HepG2 (cell line): ENCODE data around the gene ZMYND8. TPM values are rescaled to one million over a fixed set of nuclear protein-coding genes. Genes with fewer than 3 reads are reported as not detected.

ENCODE experiments used
- ATAC-seq: fragments of 200-7000 bp; cut with Tn5 transposase; 3 replicates; pipeline ENCODE4 v1.9.1; 2020; ENCODE audit warnings: mild to moderate bottlenecking, moderate library complexity
- BruUV-seq: library from RNA; stranded (reverse); fragments of 400-500 nt; replicated peaks from 2 replicates; lab custom pipeline; 2021; lab: Mats Ljungman, UMichigan
- CTCF ChIA-PET: fragments of 300-600 bp; formaldehyde crosslinking; extraction: SDS; loops from one replicate; lab custom pipeline; 2021; ENCODE audit warnings: low total read pairs, inconsistent platforms, low intra/inter-chr PET ratio; lab: Yijun Ruan, JAX
- POLR2A ChIA-PET: fragments of 350-600 bp; sonication (Branson Sonifier 250); formaldehyde crosslinking; loops from one replicate; lab custom pipeline; 2020; ENCODE audit warnings: antibody characterized with exemption, inconsistent platforms; lab: Yijun Ruan, JAX
- DNase-seq: peaks from one replicate; pipeline ENCODE4 v3.0.0-alpha.2; 2015; ENCODE audit warnings: low spot score
- FAIRE-seq: peaks from 3 replicates; lab custom pipeline; 2011; peaks lifted over from hg19 to GRCh38; lab: Jason Lieb, UNC
- H2AFZ ChIP-seq: one replicate; pipeline ENCODE4 v1.6.1; 2011; ENCODE audit warnings: low read length, inconsistent platforms
- H3K27ac ChIP-seq: fragments of 300-600 bp; 3 replicates; pipeline ENCODE4 v1.8.0; 2011; ENCODE audit warnings: mixed run types, mild to moderate bottlenecking, mixed read lengths, low read length, inconsistent platforms; ENCODE audit not compliant: insufficient read depth; ENCODE audit errors: extremely low read length
- H3K27me3 ChIP-seq, 2 experiments: fragments of 200-600 bp in 1 of 2; 2 replicates in 1 of 2; 3 replicates in 1 of 2; pipeline versions ENCODE4 v1.6.0 to v1.8.0; 2011; ENCODE audit warnings: low read length in 2 of 2, mild to moderate bottlenecking in 2 of 2, moderate library complexity in 2 of 2, inconsistent platforms in 1 of 2; ENCODE audit not compliant: insufficient read depth in 2 of 2, control insufficient read depth in 1 of 2
- H3K36me3 ChIP-seq, 2 experiments: fragments of 200-600 bp in 1 of 2; replicated peaks in 1 of 2; 2 replicates in 1 of 2; 3 replicates in 1 of 2; pipeline versions ENCODE4 v1.5.1 to v1.8.0; 2011; ENCODE audit warnings: low read length in 2 of 2, inconsistent platforms in 1 of 2; ENCODE audit not compliant: insufficient read depth in 2 of 2, control insufficient read depth in 1 of 2
- H3K4me1 ChIP-seq: 2 replicates; pipeline ENCODE4 v1.5.1; 2012; ENCODE audit warnings: low read length, inconsistent platforms; ENCODE audit not compliant: insufficient read depth
- H3K4me2 ChIP-seq: 2 replicates; pipeline ENCODE4 v1.6.0; 2011; ENCODE audit warnings: low read depth, low read length, inconsistent platforms
- H3K4me3 ChIP-seq, 3 experiments: fragments of 200-600 bp in 1 of 3; sonication (generic), shearing (Covaris generic) in 1 of 3; replicated peaks in 1 of 3; 2 replicates each; pipeline ENCODE4 v1.5.1; 2011 to 2016; ENCODE audit warnings: low read length in 3 of 3, inconsistent platforms in 2 of 3, low read depth in 2 of 3, mild to moderate bottlenecking in 2 of 3, control low read depth in 1 of 3, mixed read lengths in 1 of 3; ENCODE audit not compliant: insufficient read depth in 1 of 3
- H3K79me2 ChIP-seq: one replicate; pipeline ENCODE4 v1.6.1; 2011; ENCODE audit warnings: low read length, inconsistent platforms; ENCODE audit not compliant: insufficient read depth
- H3K9ac ChIP-seq: 2 replicates; pipeline ENCODE4 v1.6.0; 2011; ENCODE audit warnings: mild to moderate bottlenecking, low read depth, low read length, inconsistent platforms; ENCODE audit not compliant: insufficient read depth
- H3K9me3 ChIP-seq: 2 replicates; pipeline ENCODE4 v1.5.1; 2012; ENCODE audit warnings: mild to moderate bottlenecking, low read length
- H4K20me1 ChIP-seq: 2 replicates; pipeline ENCODE4 v1.6.0; 2011; ENCODE audit warnings: inconsistent platforms, mild to moderate bottlenecking, low read length, moderate library complexity; ENCODE audit not compliant: insufficient read depth
- JUN ChIP-seq: sonication (generic); formaldehyde crosslinking; IDR thresholded peaks from 2 replicates; pipeline ENCODE4 v1.4.0; 2020; ENCODE audit warnings: mild to moderate bottlenecking, missing genetic modification reagents
- MAFF ChIP-seq: IDR thresholded peaks from 2 replicates; pipeline ENCODE4 v1.6.1; 2011; ENCODE audit warnings: low read depth, low read length, improper control_type of control experiment
- MAFK ChIP-seq, 2 experiments: IDR thresholded peaks in 1 of 2; conservative IDR thresholded peaks in 1 of 2; 2 replicates each; pipeline ENCODE4 v1.6.1; 2011; ENCODE audit warnings: improper control_type of control experiment in 2 of 2, low read length in 2 of 2
- NR3C1 ChIP-seq: sonication (generic); formaldehyde crosslinking; IDR thresholded peaks from 2 replicates; pipeline ENCODE4 v1.4.0; 2020; ENCODE audit warnings: missing genetic modification reagents
- ZFY ChIP-seq: sonication (generic); formaldehyde crosslinking; IDR thresholded peaks from 2 replicates; pipeline ENCODE4 v1.4.0; 2020; ENCODE audit warnings: missing genetic modification reagents
- ZNF124 ChIP-seq: sonication (generic); formaldehyde crosslinking; IDR thresholded peaks from 2 replicates; pipeline ENCODE4 v1.4.0; 2020; ENCODE audit warnings: missing genetic modification reagents
- ZNF34 ChIP-seq: sonication (generic); formaldehyde crosslinking; IDR thresholded peaks from 2 replicates; pipeline ENCODE4 v1.4.0; 2020; ENCODE audit warnings: mild to moderate bottlenecking, missing genetic modification reagents, borderline replicate concordance
- ZNF598 ChIP-seq: sonication (generic); formaldehyde crosslinking; IDR thresholded peaks from 2 replicates; pipeline ENCODE4 v1.5.1; 2020; ENCODE audit warnings: mild to moderate bottlenecking, missing genetic modification reagents, borderline replicate concordance
- ZUFSP ChIP-seq: sonication (generic); formaldehyde crosslinking; IDR thresholded peaks from 2 replicates; pipeline ENCODE4 v1.9.0; 2021; ENCODE audit warnings: missing genetic modification reagents, mild to moderate bottlenecking, borderline replicate concordance
- WGBS: methylation state at CpG from one replicate; pipeline ENCODE4 v1.1.6; 2017; ENCODE audit warnings: low lambda C conversion rate; 5-methylcytosine and 5-hydroxymethylcytosine counted together
- in situ Hi-C: cut with HindIII; loops from 2 replicates; pipeline ENCODE4 v1.10.0; 2017; ENCODE audit warnings: low pct_unique_long_range_greater_than_20kb; ENCODE audit not compliant: extremely low pct_ligation_motif_present
- intact Hi-C: fragments of 100-400 bp; cut with micrococcal nuclease; formaldehyde crosslinking; loops from one replicate; pipeline ENCODE4 v1.10.0; 2022; ENCODE audit not compliant: unreplicated experiment
- polyA plus RNA-seq, 8 experiments: library from polyadenylated mRNA; depleted of rRNA in 3 of 8; stranded (reverse) in 7 of 8; unstranded in 1 of 8; fragments of >200 nt; fragmentation: Illumina TruSeq in 4 of 8; extraction: Trizol in 4 of 8; gene quantifications; 2 replicates each; pipeline versions ENCODE4 v1.2.1 to v1.2.3, GENCODE V29; 2011 to 2016; ENCODE audit warnings: low read depth in 4 of 8, missing spikeins in 1 of 8, mixed read lengths in 1 of 8; ENCODE audit not compliant: insufficient read depth in 1 of 8
- total RNA-seq, 5 experiments: library from RNA; depleted of rRNA; stranded (reverse); fragments of >200 nt; fragmentation: Illumina TruSeq; extraction: Trizol; gene quantifications; 2 replicates each; pipeline ENCODE4 v1.2.3, GENCODE V29; 2016; ENCODE audit warnings: low read depth in 1 of 5
- TF ChIP-seq, protein P1 (sequence below): IDR thresholded peaks from 2 replicates; pipeline ENCODE4 v1.6.1; 2016; ENCODE audit warnings: missing biosample characterization, missing genetic modification reagents, low read depth
- TF ChIP-seq, protein P2 (sequence below): sonication (generic); formaldehyde crosslinking; IDR thresholded peaks from 2 replicates; pipeline ENCODE4 v1.5.0; 2020; ENCODE audit warnings: missing genetic modification reagents, mild to moderate bottlenecking, borderline replicate concordance
- TF ChIP-seq, protein P3 (sequence below): sonication (generic); formaldehyde crosslinking; IDR thresholded peaks from 2 replicates; pipeline ENCODE4 v1.4.0; 2020; ENCODE audit warnings: mild to moderate bottlenecking, missing genetic modification reagents, borderline replicate concordance

Gene ZMYND8
- total and polyA plus RNA-seq, 2 of the 13 experiments (the other 11 are each of a cell fraction or from before 2014, with no cell fraction given): 53.9 to 84.7 TPM

DNA sequence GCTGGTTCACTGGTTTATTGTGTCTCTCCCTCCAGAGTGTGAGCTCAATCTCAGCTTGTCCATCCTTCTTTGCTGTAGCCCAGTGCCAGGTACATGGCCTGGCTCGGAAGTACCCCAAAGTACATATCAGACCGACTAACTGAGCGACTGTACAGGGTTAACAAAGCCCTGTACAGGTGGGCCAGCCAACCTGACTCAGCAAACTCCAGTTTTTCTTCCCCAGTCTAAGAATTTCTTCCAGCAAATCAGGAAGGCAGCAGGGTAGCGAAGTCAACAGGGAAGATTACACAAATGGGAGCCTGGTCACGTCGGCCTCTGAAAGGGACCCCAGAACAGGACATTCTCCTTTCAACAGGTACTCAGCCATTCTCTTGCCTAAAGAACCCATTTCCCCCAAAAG, 31.3 kb downstream of the ZMYND8 start:
- H3K9ac ChIP-seq: no peak overlapping the region
- in situ Hi-C loops: no loop called here
- H3K36me3 ChIP-seq: peaks cover 24 to 54% of the 10 kb centered on the region in 2 experiments
- BruUV-seq: no TSS peak
- ATAC-seq (no peak), FAIRE-seq (no peak), DNase-seq (no peak)
- POLR2A ChIA-PET: interaction anchor here (1.1 to 23.7 kb wide), 2 partner anchors 8 to 33 kb away, joined by 3 to 624 read pairs; partner anchors contain the start of gene ZMYND8
- H3K4me2 ChIP-seq: no peak overlapping the region
- H3K9me3 ChIP-seq: no peaks in the 10 kb centered on the region
- CTCF ChIA-PET: no interaction called here
- WGBS: 98% methylated on average over 6 of the region's 6 CpGs
- no peaks in the 10 kb centered on the region for H3K27me3 ChIP-seq
- TF ChIP-seq ZNF124 (CRISPR knock-in tag): no peak
- no peak for TF ChIP-seq NR3C1 (CRISPR knock-in tag)
- peak; percentile 19 to 65; a peak in 2 of 4 replicates for TF ChIP-seq MAFK (conservative IDR thresholded peaks at IDR 0.05 in 1 of 2, IDR thresholded peaks at IDR 0.05 in 1 of 2; ENCODE audit: low read length in 2 of 2)
- TF ChIP-seq, protein P1, sequence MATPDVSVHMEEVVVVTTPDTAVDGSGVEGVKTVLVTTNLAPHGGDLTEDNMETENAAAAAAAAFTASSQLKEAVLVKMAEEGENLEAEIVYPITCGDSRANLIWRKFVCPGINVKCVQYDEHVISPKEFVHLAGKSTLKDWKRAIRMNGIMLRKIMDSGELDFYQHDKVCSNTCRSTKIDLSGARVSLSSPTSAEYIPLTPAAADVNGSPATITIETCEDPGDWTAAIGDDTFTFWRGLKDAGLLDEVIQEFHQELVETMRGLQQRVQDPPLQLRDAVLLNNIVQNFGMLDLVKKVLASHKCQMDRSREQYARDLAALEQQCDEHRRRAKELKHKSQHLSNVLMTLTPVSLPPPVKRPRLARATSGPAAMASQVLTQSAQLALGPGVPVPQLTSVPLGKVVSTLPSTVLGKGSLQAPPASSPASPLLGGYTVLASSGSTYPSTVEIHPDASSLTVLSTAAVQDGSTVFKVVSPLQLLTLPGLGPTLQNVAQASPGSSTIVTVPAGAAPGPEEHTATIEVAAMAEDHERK (CRISPR knock-in tag): no peak
- 0 out of 2 replicates have a peak, but pooled peaks have one; percentile 18 for TF ChIP-seq MAFF
- no peak for TF ChIP-seq ZNF598 (CRISPR knock-in tag)
- TF ChIP-seq JUN (CRISPR knock-in tag): no peak
- 0 out of 2 replicates have a peak, but pooled peaks have one; percentile 55 for TF ChIP-seq ZUFSP (CRISPR knock-in tag)
- TF ChIP-seq, protein P2, sequence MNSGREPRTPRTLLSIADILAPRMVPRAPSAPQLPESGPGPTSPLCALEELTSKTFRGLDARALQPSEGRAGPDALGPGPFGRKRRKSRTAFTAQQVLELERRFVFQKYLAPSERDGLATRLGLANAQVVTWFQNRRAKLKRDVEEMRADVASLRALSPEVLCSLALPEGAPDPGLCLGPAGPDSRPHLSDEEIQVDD (CRISPR knock-in tag): no peak
- no peak for TF ChIP-seq ZFY (CRISPR knock-in tag)
- TF ChIP-seq, protein P3, sequence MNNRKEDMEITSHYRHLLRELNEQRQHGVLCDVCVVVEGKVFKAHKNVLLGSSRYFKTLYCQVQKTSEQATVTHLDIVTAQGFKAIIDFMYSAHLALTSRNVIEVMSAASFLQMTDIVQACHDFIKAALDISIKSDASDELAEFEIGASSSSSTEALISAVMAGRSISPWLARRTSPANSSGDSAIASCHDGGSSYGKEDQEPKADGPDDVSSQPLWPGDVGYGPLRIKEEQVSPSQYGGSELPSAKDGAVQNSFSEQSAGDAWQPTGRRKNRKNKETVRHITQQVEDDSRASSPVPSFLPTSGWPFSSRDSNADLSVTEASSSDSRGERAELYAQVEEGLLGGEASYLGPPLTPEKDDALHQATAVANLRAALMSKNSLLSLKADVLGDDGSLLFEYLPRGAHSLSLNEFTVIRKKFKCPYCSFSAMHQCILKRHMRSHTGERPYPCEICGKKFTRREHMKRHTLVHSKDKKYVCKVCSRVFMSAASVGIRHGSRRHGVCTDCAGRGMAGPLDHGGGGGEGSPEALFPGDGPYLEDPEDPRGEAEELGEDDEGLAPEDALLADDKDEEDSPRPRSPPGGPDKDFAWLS: no peak
- TF ChIP-seq ZNF34 (CRISPR knock-in tag): no peak
- H3K4me3 ChIP-seq: no peak overlapping the region
- no peak overlapping the region for H2AFZ ChIP-seq
- peaks cover 98% of the 10 kb centered on the region for H3K79me2 ChIP-seq
- peak overlapping the region; percentile 11 for H3K27ac ChIP-seq
- peaks cover 89% of the 10 kb centered on the region for H3K4me1 ChIP-seq
- peaks cover 94% of the 10 kb centered on the region for H4K20me1 ChIP-seq
- intact Hi-C loops: no loop called here
